Stomach smooth muscle (tissue), 2 donors: ENCODE data around the gene SLC35E2B.
"Not testable (repeated sequence)": the region's sequence is repeated elsewhere in the genome, so short reads cannot be mapped to it uniquely, and the experiment has no call there.

ENCODE experiments used
- H3K27ac ChIP-seq: one replicate; pipeline ENCODE4 v1.7.0; 2013; ENCODE audit warnings: mild to moderate bottlenecking, low read length, inconsistent platforms
- H3K27me3 ChIP-seq, 2 donors: one replicate each; pipeline ENCODE4 v1.7.0; 2013; ENCODE audit warnings: low read length in 2 of 2; ENCODE audit not compliant: insufficient read depth in 2 of 2, control insufficient read depth in 1 of 2
- H3K36me3 ChIP-seq, 2 donors: one replicate each; pipeline ENCODE4 v1.7.0; 2013; ENCODE audit warnings: low read length in 2 of 2; ENCODE audit not compliant: control insufficient read depth in 2 of 2, insufficient read depth in 2 of 2
- H3K4me1 ChIP-seq: one replicate; pipeline ENCODE4 v1.7.0; 2013; ENCODE audit warnings: low read length; ENCODE audit not compliant: control insufficient read depth, insufficient read depth
- H3K4me3 ChIP-seq, 2 donors: one replicate each; pipeline ENCODE4 v1.7.0; 2013; ENCODE audit warnings: low read length in 2 of 2
- H3K9ac ChIP-seq, 2 donors: one replicate each; pipeline ENCODE4 v1.7.0; 2013; ENCODE audit warnings: low read length in 2 of 2, mild to moderate bottlenecking in 1 of 2
- H3K9me3 ChIP-seq, 2 donors: one replicate each; pipeline ENCODE4 v1.7.0; 2013; ENCODE audit warnings: low read length in 2 of 2; ENCODE audit not compliant: control insufficient read depth in 2 of 2
- donor health status: healthy.
- donor health status: Pancreatic carcinoma.

The SLC35E2B gene

DNA sequence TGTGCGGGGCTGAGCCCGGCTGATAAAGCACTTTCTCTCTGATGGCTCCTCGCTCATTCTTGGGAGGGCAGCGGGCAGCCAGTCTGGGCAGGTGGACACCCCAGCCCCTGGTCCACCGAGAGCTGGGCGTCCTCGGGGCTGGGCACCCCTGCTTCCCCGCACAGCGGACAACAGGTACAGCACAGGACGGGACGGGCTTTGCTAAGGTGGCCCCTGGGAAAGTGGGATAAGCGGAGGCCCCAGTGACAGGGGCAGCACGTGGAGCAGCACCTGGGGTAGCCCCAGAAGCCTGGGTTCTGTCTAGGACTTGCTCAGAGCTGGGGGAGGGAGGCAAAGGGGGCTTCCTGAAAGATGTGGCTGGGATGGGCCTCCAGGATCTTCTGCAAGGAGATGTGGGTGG, 58.0 kb downstream of the SLC35E2B start:
- peaks cover 0 to 20% of the 10 kb centered on the region in 2 donors for H3K27me3 ChIP-seq
- H3K9ac ChIP-seq, H3K27ac ChIP-seq, H3K9me3 ChIP-seq, H3K36me3 ChIP-seq, H3K4me3 ChIP-seq, H3K4me1 ChIP-seq: not testable (repeated sequence)

GRCh38 chr1:1633409-1633808, 59.2 kb downstream of the SLC35E2B start:
- not testable (repeated sequence) for H3K4me3 ChIP-seq, H3K36me3 ChIP-seq, H3K9ac ChIP-seq, H3K4me1 ChIP-seq, H3K27ac ChIP-seq, H3K9me3 ChIP-seq
- H3K27me3 ChIP-seq: peaks cover 0 to 24% of the 10 kb centered on the region in 2 donors

- Histone ChIP-seq H3K36me3 (peaks cover 3 to 4% of the 10 kb centered on the region in 2 donors), H3K4me3 (peak within 1 kb of the TSS in 1 of 2 donors; percentile 35), H3K4me1 (peaks cover 6% of the 10 kb centered on the region), H3K9me3 (no peaks in the 10 kb centered on the region), H3K27me3 (peaks cover 0 to 24% of the 10 kb centered on the region in 2 donors), H3K9ac (no peak within 1 kb of the TSS), H3K27ac (no peak within 1 kb of the TSS)
Observed at GRCh38 chr1:1631782-1632420, 60.7 kb downstream of the SLC35E2B start, which contains the start of gene MMP23B. TSS of gene MMP23B (plus strand) at chr1:1632173. CDS start at chr1:1632219, 46 bp downstream.

- Histone ChIP-seq H3K27ac (no peak overlapping the region), H3K36me3 (peaks cover 3 to 4% of the 10 kb centered on the region in 2 donors), H3K4me3 (peak overlapping the region in 1 of 2 donors; percentile 35), H3K9ac (no peak overlapping the region), H3K4me1 (peaks cover 6% of the 10 kb centered on the region), H3K27me3 (peaks cover 0 to 24% of the 10 kb centered on the region in 2 donors), H3K9me3 (no peaks in the 10 kb centered on the region)
Observed at GRCh38 chr1:1630965-1631781, 61.4 kb downstream of the SLC35E2B start.

DNA sequence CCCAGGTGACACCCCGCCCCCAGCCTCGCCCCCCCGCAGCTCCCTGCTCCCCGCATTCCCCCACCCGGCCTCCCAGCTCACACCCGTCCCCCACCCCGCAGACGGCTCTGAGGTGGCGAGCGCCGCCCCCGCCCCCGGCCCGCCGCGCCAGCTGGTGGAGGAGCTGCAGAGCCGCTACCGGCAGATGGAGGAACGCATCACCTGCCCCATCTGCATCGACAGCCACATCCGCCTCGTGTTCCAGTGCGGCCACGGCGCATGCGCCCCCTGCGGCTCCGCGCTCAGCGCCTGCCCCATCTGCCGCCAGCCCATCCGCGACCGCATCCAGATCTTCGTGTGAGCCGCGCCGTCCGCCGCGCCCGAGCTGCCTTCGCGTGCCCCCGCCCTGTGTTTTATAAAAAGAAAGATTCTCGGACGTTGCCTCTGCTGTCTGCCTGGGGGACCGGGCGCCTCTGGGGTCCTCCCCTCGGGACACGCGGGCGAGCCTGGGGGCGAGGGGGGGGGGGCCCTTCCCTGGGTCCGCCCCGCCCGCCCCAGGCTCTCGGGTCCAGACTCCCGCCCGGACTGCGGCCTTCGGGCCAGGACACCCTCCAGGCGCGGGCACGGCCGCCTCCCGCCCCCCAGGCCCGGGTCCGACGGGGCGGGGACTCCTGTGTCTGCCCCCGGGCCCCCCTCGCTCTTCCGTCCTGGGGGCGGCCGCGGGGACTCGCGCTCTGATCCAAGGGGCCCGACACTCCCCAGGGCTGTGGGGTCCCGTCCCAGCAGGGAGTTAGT, 62.2 kb downstream of the SLC35E2B start:
- Histone ChIP-seq H3K36me3 (peaks cover 3 to 4% of the 10 kb centered on the region in 2 donors), H3K27me3 (peaks cover 0 to 24% of the 10 kb centered on the region in 2 donors), H3K9ac (no peak overlapping the region), H3K27ac (no peak overlapping the region), H3K4me3 (no peak overlapping the region), H3K4me1 (peaks cover 6% of the 10 kb centered on the region), H3K9me3 (no peaks in the 10 kb centered on the region)

DNA sequence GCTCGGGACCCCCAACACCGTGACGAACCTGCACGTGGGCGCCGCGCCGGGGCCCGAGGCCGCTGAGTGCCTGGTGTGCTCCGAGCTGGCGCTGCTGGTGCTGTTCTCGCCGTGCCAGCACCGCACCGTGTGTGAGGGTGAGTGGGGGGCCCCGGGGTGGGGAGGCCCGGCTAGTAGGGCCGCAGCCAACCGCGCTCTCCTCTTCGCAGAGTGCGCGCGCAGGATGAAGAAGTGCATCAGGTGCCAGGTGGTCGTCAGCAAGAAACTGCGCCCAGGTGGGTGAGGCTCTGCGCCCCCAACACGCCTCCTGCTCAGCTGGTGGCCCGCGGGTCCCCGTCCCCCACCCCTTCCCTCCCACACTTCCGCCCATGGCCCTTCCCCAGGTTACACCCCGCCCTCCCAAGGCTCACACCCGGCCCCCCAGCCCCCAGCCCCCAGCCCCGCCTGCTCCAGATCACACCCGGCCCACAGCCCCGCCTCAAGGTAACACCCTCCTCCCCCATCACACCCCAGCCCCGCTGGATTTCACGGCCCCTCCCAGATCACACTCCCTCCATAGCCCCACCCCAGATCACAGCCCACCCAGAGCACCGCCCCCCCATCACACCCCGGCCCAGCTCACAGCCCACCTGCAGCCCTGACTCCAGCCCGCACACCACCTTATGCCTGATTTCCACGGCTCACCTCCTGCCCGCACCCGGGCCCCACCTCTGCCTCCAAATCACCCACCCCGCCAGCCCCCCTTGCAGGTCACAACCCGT, 63.0 kb downstream of the SLC35E2B start:
- H3K4me1 ChIP-seq: peaks cover 6% of the 10 kb centered on the region
- H3K36me3 ChIP-seq: peaks cover 3 to 4% of the 10 kb centered on the region in 2 donors
- H3K27ac ChIP-seq: no peak overlapping the region
- peaks cover 0 to 24% of the 10 kb centered on the region in 2 donors for H3K27me3 ChIP-seq
- H3K9me3 ChIP-seq: no peaks in the 10 kb centered on the region
- H3K9ac ChIP-seq: no peak overlapping the region
- H3K4me3 ChIP-seq: no peak overlapping the region

DNA sequence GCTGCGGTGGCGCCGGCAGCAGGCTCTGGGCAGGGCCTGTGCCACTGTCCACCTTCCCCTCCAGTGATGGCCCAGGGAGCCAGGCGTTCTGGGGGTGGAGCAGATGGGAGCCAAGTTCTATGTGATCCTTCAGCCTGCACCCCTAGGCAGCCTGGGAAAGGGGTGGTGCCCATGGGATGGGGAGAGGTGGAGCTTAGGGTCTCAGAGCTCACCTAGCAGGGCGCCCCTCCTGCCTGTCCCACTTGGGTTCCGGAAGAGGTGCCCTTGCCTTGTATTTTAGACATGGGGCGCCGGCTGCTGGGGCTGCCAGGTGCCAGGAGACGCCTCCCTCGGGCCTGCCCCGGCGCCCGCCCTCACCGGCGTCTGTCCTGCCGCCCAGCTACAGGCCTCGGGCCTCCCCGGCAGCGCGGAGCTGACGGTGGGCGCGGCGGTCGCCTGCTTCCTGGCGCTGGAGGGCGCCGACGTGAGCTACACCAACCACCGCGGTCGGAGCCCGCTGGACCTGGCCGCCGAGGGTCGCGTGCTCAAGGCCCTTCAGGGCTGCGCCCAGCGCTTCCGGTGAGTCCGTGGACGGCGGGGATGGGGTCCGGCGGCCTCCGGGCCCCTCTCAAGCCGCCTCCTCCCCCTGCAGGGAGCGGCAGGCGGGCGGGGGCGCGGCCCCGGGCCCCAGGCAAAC, 63.7 kb downstream of the SLC35E2B start:
- Histone ChIP-seq H3K27me3 (peaks cover 0 to 24% of the 10 kb centered on the region in 2 donors), H3K27ac (no peak overlapping the region), H3K4me1 (peaks cover 6% of the 10 kb centered on the region), H3K4me3 (no peak overlapping the region), H3K9me3 (no peaks in the 10 kb centered on the region), H3K36me3 (peaks cover 3 to 4% of the 10 kb centered on the region in 2 donors), H3K9ac (no peak overlapping the region)

- H3K4me3 ChIP-seq: no peak overlapping the region
- peaks cover 6% of the 10 kb centered on the region for H3K4me1 ChIP-seq
- H3K27ac ChIP-seq: no peak overlapping the region
- no peaks in the 10 kb centered on the region for H3K9me3 ChIP-seq
- no peak overlapping the region for H3K9ac ChIP-seq
- H3K27me3 ChIP-seq: peaks cover 0 to 24% of the 10 kb centered on the region in 2 donors
- peaks cover 3 to 4% of the 10 kb centered on the region in 2 donors for H3K36me3 ChIP-seq
Observed at GRCh38 chr1:1627829-1628753, 64.5 kb downstream of the SLC35E2B start.

- H3K27ac ChIP-seq: no peak overlapping the region
- peaks cover 6% of the 10 kb centered on the region for H3K4me1 ChIP-seq
- no peak overlapping the region for H3K9ac ChIP-seq
- H3K27me3 ChIP-seq: peaks cover 0 to 24% of the 10 kb centered on the region in 2 donors
- H3K36me3 ChIP-seq: peaks cover 3 to 4% of the 10 kb centered on the region in 2 donors
- no peaks in the 10 kb centered on the region for H3K9me3 ChIP-seq
- H3K4me3 ChIP-seq: no peak overlapping the region
Observed at GRCh38 chr1:1627261-1627828, 65.2 kb downstream of the SLC35E2B start.
